NCI-H460 (cell line): Measurements from ENCODE around the gene TMCC1. TPM values are rescaled to one million over a fixed set of nuclear protein-coding genes. Genes with fewer than 3 reads are reported as not detected.

ENCODE experiments used
- DNase-seq: peaks from one replicate; pipeline ENCODE4 v3.0.0-alpha.2; 2016; ENCODE audit warnings: low read depth; ENCODE audit errors: extremely low read depth
- small RNA-seq, 2 experiments: library from RNA; depleted of rRNA; stranded (forward); fragments of <200 nt; gene quantifications; one replicate each; pipeline ENCODE3, GENCODE V24; 2014
- total RNA-seq: library from RNA; depleted of rRNA; stranded (reverse); fragments of >200 nt; shearing (Covaris generic); gene quantifications from 2 replicates; pipeline ENCODE4 v1.2.3, GENCODE V29; 2014; rRNA removed

Gene TMCC1
- total RNA-seq, 1 experiment from 2014 or later, result 9.7 TPM

GRCh38 chr3:129603991-129604749 is 289.3 kb downstream of the TMCC1 start:
- DNase-seq, result no peak

GRCh38 chr3:129603561-129603942 is 290.0 kb downstream of the TMCC1 start:
- no peak for DNase-seq

- DNase-seq, result no peak
Observed at GRCh38 chr3:129602730-129603560, 290.6 kb downstream of the TMCC1 start.

DNA sequence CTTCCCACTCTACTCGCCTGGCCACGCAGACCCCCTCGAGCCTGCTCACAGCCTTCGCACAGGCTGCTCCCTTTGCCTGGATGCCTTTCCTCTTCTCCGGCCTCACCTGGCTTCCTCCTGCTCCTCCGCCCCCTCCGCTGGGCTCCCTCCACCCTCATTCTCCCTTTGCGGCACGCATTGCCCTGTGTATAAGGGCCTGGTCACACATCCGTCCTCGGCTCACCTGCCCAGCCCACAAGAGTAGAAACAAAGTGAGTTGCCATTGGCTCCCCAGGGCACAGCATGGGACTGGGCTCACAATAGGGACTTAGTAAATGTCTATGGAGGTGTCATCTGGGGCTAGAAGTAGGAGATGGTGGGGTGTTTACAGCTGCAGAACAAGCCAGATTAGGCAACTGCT is 291.2 kb downstream of the TMCC1 start:
- DNase-seq, result no peak

- no peak for DNase-seq
Observed at GRCh38 chr3:129601713-129602112, 291.8 kb downstream of the TMCC1 start.

DNA sequence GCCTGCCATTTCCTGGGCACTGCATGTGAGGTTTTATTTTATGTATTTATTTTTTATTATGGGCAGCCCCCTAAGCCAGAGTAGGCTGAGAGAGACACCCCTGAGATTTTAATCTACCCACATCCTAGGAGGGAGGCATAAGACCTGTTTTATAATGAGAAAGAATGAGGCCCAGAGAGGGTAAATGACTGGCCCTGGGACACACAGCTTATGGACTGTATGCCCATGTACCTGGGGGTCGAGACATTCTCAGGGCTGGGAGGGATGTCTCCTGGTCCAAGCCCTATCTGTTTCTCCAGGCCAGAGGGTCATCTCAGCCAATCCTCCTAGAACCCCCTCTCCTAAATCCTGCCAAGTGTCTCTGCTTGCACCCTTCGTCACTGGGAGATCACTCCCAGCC is 293.2 kb downstream of the TMCC1 start:
- DNase-seq, result no peak

GRCh38 chr3:129599607-129600006 is 293.9 kb downstream of the TMCC1 start:
- DNase-seq, result no peak

DNA sequence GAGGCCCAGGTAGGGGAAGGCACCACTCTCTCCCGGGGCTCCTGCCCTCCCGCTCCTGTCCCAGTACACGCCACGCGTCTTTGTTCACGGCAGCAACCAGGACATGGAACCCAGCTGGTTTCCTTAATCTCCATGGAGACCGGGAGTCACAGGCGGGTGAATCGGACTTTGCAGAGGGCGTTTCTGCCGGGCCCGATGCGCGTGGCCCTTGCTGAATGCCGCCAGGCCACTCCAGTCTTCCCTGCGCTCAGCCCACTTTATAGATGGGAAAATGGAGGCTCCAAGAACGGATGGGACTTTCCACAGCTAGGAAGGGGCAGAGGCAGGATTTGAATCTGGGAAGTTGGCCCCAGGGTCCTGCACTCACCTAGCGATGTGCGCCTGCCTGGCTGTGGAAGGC is 294.4 kb downstream of the TMCC1 start:
- no peak for DNase-seq

- DNase-seq, result no peak
Observed at GRCh38 chr3:129598484-129598883, 295.0 kb downstream of the TMCC1 start.

DNA sequence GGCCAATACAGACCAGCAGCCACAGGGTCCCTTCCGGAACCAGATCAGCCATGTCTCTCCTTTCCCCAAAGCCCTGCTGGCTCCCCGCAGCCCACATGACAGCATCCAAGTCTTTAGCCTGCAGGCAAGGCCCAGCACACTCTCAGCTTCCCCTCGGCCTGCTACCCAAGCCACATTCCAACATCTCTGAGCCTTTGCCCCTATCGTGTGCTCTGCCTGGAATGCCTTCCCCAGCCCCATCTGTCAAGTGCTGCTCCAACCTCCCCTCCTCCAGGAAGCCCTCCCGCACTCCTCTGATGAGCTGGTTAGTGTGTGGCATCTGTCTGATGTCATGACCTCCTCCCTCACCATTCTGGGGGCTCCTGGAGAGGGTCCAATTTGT is 295.5 kb downstream of the TMCC1 start:
- DNase-seq, result no peak

Small RNAs within 50 kb of the gene (small RNA-seq; reads per million reads assigned to genes)
- gene RF00026, result 0 reads per million in 2 experiments
- 0 reads per million in 2 experiments for gene RNY3P13

Other genes with a start within 250 kb of the TMCC1 start
- gene TRH, start 81.0 kb upstream of the TMCC1 start, total RNA-seq, result not detected in 2 replicates
- gene ALG1L2, start 188.1 kb upstream of the TMCC1 start, total RNA-seq, result not detected in 2 replicates